ENCODE results near the gene CYSLTR2.

The CYSLTR2 gene

GRCh38 chr13:48708764-48709163 is 55.0 kb downstream of the CYSLTR2 start:
- FAIRE-seq (no peak), DNase-seq (ENCODE audit: insufficient read length) (no peak)
- TF ChIP-seq TAF1 (IDR thresholded peaks at IDR 0.05; ENCODE audit: borderline replicate concordance, low read depth, low read length): no peak
- TF ChIP-seq POLR2AphosphoS5 (IDR thresholded peaks at IDR 0.05; ENCODE audit: low read depth, low read length): no peak
- no peak for TF ChIP-seq POLR2A (IDR thresholded peaks at IDR 0.05; ENCODE audit: low read depth, low read length)

DNA sequence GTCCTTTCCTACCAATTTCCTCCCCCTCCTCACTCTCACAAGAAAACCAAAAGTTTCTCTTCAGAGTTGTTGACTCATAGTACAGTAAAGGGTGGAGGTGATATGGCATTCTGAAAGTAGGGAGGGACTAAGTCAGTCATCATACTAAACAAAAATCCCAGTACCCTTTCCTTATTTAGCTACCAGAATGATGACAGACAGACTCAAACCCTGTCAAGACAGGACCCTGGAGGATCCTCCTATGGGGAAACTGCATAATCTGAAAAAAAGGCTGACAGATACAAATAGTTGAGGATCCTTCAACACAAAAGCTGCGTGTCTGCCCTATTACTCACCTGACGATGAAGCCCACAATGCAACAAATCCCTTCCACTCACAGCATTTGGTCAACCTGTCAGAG is 55.5 kb downstream of the CYSLTR2 start:
- FAIRE-seq (no peak), DNase-seq (ENCODE audit: insufficient read length) (no peak)
- no peak for TF ChIP-seq POLR2AphosphoS5 (IDR thresholded peaks at IDR 0.05; ENCODE audit: low read depth, low read length)
- TF ChIP-seq POLR2A (IDR thresholded peaks at IDR 0.05; ENCODE audit: low read depth, low read length): no peak
- TF ChIP-seq TAF1 (IDR thresholded peaks at IDR 0.05; ENCODE audit: borderline replicate concordance, low read depth, low read length): no peak

DNA sequence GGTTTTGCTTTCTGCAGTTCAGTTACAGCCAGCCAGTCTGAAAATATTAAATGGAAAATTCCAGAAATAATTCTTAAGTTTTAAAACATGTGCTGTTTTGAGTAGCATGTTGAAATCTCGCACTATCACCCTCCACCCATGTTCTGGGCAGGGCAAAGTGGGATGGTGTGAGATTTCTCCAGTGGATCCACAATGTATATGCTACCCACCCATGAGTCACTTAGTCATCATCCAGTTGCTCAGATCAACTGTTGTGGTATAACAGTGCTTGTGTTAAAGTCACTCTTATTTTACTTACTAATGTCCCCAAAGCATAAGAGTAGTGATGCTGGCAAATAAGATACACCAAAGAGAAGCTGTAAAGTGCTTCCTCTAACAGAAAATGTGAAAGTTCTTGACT is 56.4 kb downstream of the CYSLTR2 start:
- FAIRE-seq (no peak), DNase-seq (ENCODE audit: insufficient read length) (no peak)
- no peak for TF ChIP-seq POLR2A (IDR thresholded peaks at IDR 0.05; ENCODE audit: low read depth, low read length)
- TF ChIP-seq POLR2AphosphoS5 (IDR thresholded peaks at IDR 0.05; ENCODE audit: low read depth, low read length): no peak
- TF ChIP-seq TAF1 (IDR thresholded peaks at IDR 0.05; ENCODE audit: borderline replicate concordance, low read depth, low read length): no peak

DNA sequence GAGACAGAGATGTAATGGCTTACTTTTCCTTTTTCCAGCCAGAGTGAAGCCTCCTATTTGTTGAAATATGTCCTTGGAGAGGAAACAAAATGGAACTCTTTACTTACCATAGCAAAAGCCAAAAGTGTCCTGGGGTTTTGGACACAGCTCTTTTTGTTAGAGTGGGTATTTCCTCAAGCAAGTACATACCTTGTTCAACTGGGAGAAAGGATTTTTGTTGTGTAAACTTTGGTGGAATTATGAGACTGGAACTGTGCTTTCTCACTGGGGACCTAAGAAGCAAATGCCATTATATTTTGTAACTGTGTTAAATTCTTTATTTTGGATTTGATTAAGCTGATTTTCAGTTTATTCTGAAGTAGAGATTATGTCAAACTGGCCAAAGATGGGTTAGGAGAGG is 58.4 kb downstream of the CYSLTR2 start:
- DNase-seq (ENCODE audit: insufficient read length) (no peak), FAIRE-seq (no peak)
- TF ChIP-seq TAF1 (IDR thresholded peaks at IDR 0.05; ENCODE audit: borderline replicate concordance, low read depth, low read length) (no peak), POLR2AphosphoS5 (IDR thresholded peaks at IDR 0.05; ENCODE audit: low read depth, low read length) (no peak), POLR2A (IDR thresholded peaks at IDR 0.05; ENCODE audit: low read depth, low read length) (no peak)

- no peak for FAIRE-seq
- no peak for DNase-seq (ENCODE audit: insufficient read length)
- no peak for TF ChIP-seq TAF1 (IDR thresholded peaks at IDR 0.05; ENCODE audit: borderline replicate concordance, low read depth, low read length)
- no peak for TF ChIP-seq POLR2AphosphoS5 (IDR thresholded peaks at IDR 0.05; ENCODE audit: low read depth, low read length)
- no peak for TF ChIP-seq POLR2A (IDR thresholded peaks at IDR 0.05; ENCODE audit: low read depth, low read length)
Measured at GRCh38 chr13:48715977-48716376, 62.2 kb downstream of the CYSLTR2 start.

GRCh38 chr13:48720621-48721020 is 66.9 kb downstream of the CYSLTR2 start:
- no peak for FAIRE-seq
- DNase-seq (ENCODE audit: insufficient read length): no peak
- TF ChIP-seq TAF1 (IDR thresholded peaks at IDR 0.05; ENCODE audit: borderline replicate concordance, low read depth, low read length) (no peak), POLR2AphosphoS5 (IDR thresholded peaks at IDR 0.05; ENCODE audit: low read depth, low read length) (no peak), POLR2A (IDR thresholded peaks at IDR 0.05; ENCODE audit: low read depth, low read length) (no peak)

GRCh38 chr13:48723168-48723567 is 69.4 kb downstream of the CYSLTR2 start:
- TF ChIP-seq POLR2A (IDR thresholded peaks at IDR 0.05; ENCODE audit: low read depth, low read length) (no peak), POLR2AphosphoS5 (IDR thresholded peaks at IDR 0.05; ENCODE audit: low read depth, low read length) (no peak), TAF1 (IDR thresholded peaks at IDR 0.05; ENCODE audit: borderline replicate concordance, low read depth, low read length) (no peak)
- FAIRE-seq (no peak), DNase-seq (ENCODE audit: insufficient read length) (no peak)

DNA sequence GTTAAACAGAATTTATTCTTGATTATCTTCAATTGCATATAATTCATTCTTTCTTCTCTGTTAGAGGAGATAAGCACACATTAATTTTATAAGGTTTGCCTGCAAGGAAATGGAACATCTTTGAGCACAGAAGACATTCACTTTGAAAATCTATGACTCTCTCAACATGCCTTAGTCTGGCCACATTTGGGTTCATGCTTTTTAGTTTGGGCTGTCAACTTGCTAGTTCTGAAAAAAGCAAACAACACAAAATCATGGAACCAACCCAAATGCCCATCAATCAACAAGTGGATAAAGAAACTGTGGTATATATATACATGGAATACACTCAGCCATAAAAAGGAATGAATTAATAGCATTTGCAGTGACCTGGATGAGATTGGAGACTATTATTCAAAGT is 71.5 kb downstream of the CYSLTR2 start:
- TF ChIP-seq POLR2AphosphoS5 (IDR thresholded peaks at IDR 0.05; ENCODE audit: low read depth, low read length) (no peak), POLR2A (IDR thresholded peaks at IDR 0.05; ENCODE audit: low read depth, low read length) (no peak), TAF1 (IDR thresholded peaks at IDR 0.05; ENCODE audit: borderline replicate concordance, low read depth, low read length) (no peak)
- FAIRE-seq (no peak), DNase-seq (ENCODE audit: insufficient read length) (no peak)

- DNase-seq (ENCODE audit: insufficient read length) (no peak), FAIRE-seq (no peak)
- no peak for TF ChIP-seq POLR2AphosphoS5 (IDR thresholded peaks at IDR 0.05; ENCODE audit: low read depth, low read length)
- no peak for TF ChIP-seq TAF1 (IDR thresholded peaks at IDR 0.05; ENCODE audit: borderline replicate concordance, low read depth, low read length)
- TF ChIP-seq POLR2A (IDR thresholded peaks at IDR 0.05; ENCODE audit: low read depth, low read length): no peak
Measured at GRCh38 chr13:48726711-48727110, 73.0 kb downstream of the CYSLTR2 start.

- DNase-seq (ENCODE audit: insufficient read length) (no peak), FAIRE-seq (no peak)
- TF ChIP-seq POLR2AphosphoS5 (IDR thresholded peaks at IDR 0.05; ENCODE audit: low read depth, low read length) (no peak), TAF1 (IDR thresholded peaks at IDR 0.05; ENCODE audit: borderline replicate concordance, low read depth, low read length) (no peak), POLR2A (IDR thresholded peaks at IDR 0.05; ENCODE audit: low read depth, low read length) (no peak)
Measured at GRCh38 chr13:48727241-48728011, 73.7 kb downstream of the CYSLTR2 start.

GRCh38 chr13:48728226-48728625 is 74.5 kb downstream of the CYSLTR2 start:
- no peak for DNase-seq (ENCODE audit: insufficient read length)
- no peak for FAIRE-seq
- TF ChIP-seq POLR2AphosphoS5 (IDR thresholded peaks at IDR 0.05; ENCODE audit: low read depth, low read length): no peak
- no peak for TF ChIP-seq POLR2A (IDR thresholded peaks at IDR 0.05; ENCODE audit: low read depth, low read length)
- TF ChIP-seq TAF1 (IDR thresholded peaks at IDR 0.05; ENCODE audit: borderline replicate concordance, low read depth, low read length): no peak

DNA sequence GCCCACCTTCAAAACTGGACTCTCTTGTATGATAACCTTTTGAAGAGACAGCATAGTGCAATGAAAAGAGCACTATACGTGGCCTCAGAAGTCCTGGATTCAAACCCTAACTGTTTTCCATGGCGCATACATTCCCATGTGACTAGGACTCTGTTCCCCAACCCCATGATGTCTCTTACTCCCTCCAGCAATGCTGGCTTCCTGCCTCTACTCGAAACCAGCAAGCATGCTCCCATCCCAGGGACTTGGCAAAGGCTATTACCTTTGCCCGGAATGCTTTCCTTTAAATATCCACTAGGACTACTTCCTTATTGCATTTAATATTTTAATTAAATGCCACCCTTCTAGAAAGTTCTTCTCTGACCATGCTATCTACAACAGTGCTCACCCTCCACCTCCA is 75.1 kb downstream of the CYSLTR2 start:
- no peak for DNase-seq (ENCODE audit: insufficient read length)
- no peak for TF ChIP-seq POLR2A (IDR thresholded peaks at IDR 0.05; ENCODE audit: low read depth, low read length)
- no peak for TF ChIP-seq TAF1 (IDR thresholded peaks at IDR 0.05; ENCODE audit: borderline replicate concordance, low read depth, low read length)
- TF ChIP-seq POLR2AphosphoS5 (IDR thresholded peaks at IDR 0.05; ENCODE audit: low read depth, low read length): no peak

More for the DNA sequence above, 75.1 kb downstream of the CYSLTR2 start:
- no peak for FAIRE-seq

Measured in GM12892 (cell line).